Erythroblast (primary cell): ENCODE data around the gene CA14.

Experiments used
- GATA1 ChIP-seq: IDR thresholded peaks from 2 replicates; pipeline ENCODE4 v1.6.1; 2011; ENCODE audit warnings: low read depth, mild to moderate bottlenecking, control low read depth, low read length, moderate library complexity
- POLR2A ChIP-seq: IDR thresholded peaks from 2 replicates; pipeline ENCODE4 v1.6.1; 2011; ENCODE audit warnings: mild to moderate bottlenecking, low read length

- TF ChIP-seq POLR2A (no peak), GATA1 (no peak)
Observed at GRCh38 chr1:150263549-150263948, 6.0 kb downstream of the CA14 start.
